ENCODE results near the gene TMPRSS9. TPM values are rescaled to one million over a fixed set of nuclear protein-coding genes. Genes with fewer than 3 reads are reported as not detected.

TMPRSS9 gene
- total RNA-seq, 4 donors from 2014 or later = 0.54 to 2.5 (median 0.85) TPM; not detected in 1

DNA sequence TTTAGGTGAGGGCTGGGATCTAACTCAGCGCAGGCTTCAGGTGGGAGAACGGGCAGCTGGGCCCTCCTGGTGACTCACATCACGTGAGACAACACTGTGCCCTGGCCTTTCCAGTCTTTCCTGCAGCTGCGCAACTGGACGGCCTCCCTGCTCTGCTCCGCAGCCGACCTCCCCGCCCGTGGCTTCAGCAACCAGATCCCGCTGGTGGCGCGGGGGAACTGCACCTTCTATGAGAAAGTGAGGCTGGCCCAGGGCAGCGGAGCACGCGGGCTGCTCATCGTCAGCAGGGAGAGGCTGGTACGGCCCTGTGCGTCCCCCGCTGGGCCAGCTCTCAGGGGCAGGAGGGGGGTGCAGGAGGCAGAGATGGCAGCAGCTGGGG, 22.7 kb upstream of the TMPRSS9 start:
- Histone ChIP-seq H3K4me1 (peaks cover 0 to 22% (median 9%) of the 10 kb centered on the region in 4 donors), H3K27ac (no peak overlapping the region), H3K9me3 (no peaks in the 10 kb centered on the region), H3K4me3 (no peak overlapping the region), H3K36me3 (peaks cover 0 to 56% (median 0%) of the 10 kb centered on the region in 3 donors), H3K27me3 (no peaks in the 10 kb centered on the region)
- no peak for DNase-seq
- TF ChIP-seq POLR2A (IDR thresholded peaks at IDR 0.05) = no peak
- TF ChIP-seq, protein P1, sequence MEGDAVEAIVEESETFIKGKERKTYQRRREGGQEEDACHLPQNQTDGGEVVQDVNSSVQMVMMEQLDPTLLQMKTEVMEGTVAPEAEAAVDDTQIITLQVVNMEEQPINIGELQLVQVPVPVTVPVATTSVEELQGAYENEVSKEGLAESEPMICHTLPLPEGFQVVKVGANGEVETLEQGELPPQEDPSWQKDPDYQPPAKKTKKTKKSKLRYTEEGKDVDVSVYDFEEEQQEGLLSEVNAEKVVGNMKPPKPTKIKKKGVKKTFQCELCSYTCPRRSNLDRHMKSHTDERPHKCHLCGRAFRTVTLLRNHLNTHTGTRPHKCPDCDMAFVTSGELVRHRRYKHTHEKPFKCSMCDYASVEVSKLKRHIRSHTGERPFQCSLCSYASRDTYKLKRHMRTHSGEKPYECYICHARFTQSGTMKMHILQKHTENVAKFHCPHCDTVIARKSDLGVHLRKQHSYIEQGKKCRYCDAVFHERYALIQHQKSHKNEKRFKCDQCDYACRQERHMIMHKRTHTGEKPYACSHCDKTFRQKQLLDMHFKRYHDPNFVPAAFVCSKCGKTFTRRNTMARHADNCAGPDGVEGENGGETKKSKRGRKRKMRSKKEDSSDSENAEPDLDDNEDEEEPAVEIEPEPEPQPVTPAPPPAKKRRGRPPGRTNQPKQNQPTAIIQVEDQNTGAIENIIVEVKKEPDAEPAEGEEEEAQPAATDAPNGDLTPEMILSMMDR (IDR thresholded peaks at IDR 0.05) = no peak

DNA sequence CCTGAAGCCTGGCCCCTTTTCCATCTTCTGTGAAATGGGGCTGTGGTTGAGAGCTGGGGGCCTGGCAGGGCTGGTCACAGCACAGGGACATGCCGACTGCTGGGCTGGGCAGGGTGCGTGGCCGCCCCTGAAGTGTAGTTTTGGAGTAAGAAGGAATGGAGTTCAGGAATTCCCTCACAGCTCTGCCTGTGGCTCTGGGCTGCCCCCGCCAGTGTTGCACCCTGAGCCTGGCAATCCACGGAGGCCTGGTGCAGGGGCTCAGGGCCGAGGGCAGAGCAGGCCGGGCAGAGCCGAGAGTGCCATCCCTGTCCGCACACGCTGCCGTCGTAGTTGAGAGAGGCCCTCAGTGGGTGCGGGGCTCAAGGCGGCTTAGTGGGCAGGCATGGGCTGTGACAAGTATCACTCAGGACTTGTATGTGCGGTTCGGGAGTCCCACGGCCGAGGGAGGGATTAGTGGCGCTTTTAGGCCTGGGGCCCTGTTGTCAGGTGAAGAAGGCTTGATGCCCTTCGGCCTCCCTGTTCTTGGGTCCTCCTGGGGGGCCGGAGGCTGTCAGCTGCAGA, 21.9 kb upstream of the TMPRSS9 start:
- Histone ChIP-seq H3K27me3 (no peaks in the 10 kb centered on the region), H3K9me3 (no peaks in the 10 kb centered on the region), H3K4me1 (peaks cover 0 to 16% (median 4%) of the 10 kb centered on the region in 4 donors), H3K27ac (no peak overlapping the region), H3K36me3 (peaks cover 0 to 63% (median 0%) of the 10 kb centered on the region in 3 donors), H3K4me3 (no peak overlapping the region)
- DNase-seq = no peak
- TF ChIP-seq, protein P1 (IDR thresholded peaks at IDR 0.05) = no peak
- no peak for TF ChIP-seq POLR2A (IDR thresholded peaks at IDR 0.05)

DNA sequence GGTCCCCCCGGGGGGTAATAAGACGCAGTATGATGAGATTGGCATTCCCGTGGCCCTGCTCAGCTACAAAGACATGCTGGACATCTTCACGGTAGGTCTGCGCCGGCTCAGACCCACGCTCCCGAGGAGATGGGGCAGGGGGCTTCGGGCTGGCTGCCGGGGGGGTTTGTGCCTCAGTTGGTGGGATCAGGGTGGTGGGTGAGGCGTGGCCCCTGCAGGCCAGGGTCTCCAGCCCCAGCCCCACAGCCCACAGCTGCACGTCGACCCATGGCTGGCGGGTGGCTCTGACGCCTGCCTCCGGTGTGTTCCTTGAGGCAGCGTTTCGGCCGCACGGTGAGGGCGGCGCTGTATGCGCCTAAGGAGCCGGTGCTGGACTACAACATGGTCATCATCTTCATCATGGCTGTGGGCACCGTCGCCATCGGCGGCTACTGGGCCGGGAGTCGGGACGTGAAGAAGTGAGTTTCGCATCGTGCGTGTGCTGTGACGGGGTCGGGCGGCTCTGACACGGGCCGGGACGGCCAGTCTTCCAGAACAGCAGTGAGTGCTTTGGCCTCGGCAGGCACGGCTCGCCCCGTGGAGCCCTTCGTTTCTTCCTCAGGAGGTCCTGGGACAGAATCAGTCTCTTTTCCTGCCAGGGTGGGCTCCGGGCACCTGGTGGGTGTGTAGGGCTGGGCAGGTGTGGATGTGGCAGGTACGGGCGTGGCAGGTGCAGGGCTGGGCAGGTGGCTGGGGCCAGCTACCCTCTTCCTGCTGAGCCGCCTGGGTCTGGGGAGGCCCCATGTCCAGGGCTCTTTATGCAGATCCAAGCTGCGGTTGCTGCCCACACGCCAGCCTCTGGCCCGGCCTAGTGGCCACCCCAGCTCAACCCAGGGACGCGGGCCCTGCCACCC, 21.1 kb upstream of the TMPRSS9 start:
- no peaks in the 10 kb centered on the region for H3K27me3 ChIP-seq
- no peak overlapping the region for H3K4me3 ChIP-seq
- H3K36me3 ChIP-seq = peaks cover 0 to 63% (median 0%) of the 10 kb centered on the region in 3 donors
- H3K9me3 ChIP-seq = no peaks in the 10 kb centered on the region
- TF ChIP-seq POLR2A (IDR thresholded peaks at IDR 0.05) = no peak
- TF ChIP-seq, protein P1 (IDR thresholded peaks at IDR 0.05) = no peak
- DNase-seq = no peak
- H3K4me1 ChIP-seq = peaks cover 0 to 8% (median under 1%) of the 10 kb centered on the region in 4 donors
- H3K27ac ChIP-seq = no peak overlapping the region

DNA sequence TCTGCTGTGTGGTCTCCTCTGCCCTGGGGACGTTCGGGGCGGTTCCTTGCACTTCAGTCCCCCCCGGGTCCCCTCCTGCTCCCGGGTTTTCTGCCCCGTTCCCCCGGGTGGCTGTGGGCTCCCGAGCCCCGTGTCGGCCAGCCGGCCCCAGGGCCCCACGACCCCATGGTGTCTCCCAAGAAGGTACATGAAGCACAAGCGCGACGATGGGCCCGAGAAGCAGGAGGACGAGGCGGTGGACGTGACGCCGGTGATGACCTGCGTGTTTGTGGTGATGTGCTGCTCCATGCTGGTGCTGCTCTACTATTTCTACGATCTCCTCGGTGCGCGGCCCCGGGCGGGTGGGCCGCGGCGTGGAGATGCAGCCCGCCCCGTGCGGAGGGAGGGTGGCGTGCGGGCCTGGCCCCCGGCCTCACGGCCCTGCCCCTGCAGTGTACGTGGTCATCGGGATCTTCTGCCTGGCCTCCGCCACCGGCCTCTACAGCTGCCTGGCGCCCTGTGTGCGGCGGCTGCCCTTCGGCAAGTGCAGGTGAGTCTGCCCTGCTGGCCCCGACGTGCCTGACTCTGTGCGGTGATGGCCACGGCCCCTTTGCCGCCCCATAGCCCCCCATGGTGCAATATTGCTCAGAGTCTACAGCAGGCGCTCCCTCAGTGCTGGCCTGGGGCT, 20.3 kb upstream of the TMPRSS9 start:
- no peak for TF ChIP-seq POLR2A (IDR thresholded peaks at IDR 0.05)
- TF ChIP-seq, protein P1 (IDR thresholded peaks at IDR 0.05) = no peak
- Histone ChIP-seq H3K9me3 (no peaks in the 10 kb centered on the region), H3K4me1 (no peaks in the 10 kb centered on the region), H3K27me3 (no peaks in the 10 kb centered on the region), H3K4me3 (no peak overlapping the region), H3K36me3 (peaks cover 0 to 64% (median 0%) of the 10 kb centered on the region in 3 donors), H3K27ac (no peak overlapping the region)
- DNase-seq = no peak

DNA sequence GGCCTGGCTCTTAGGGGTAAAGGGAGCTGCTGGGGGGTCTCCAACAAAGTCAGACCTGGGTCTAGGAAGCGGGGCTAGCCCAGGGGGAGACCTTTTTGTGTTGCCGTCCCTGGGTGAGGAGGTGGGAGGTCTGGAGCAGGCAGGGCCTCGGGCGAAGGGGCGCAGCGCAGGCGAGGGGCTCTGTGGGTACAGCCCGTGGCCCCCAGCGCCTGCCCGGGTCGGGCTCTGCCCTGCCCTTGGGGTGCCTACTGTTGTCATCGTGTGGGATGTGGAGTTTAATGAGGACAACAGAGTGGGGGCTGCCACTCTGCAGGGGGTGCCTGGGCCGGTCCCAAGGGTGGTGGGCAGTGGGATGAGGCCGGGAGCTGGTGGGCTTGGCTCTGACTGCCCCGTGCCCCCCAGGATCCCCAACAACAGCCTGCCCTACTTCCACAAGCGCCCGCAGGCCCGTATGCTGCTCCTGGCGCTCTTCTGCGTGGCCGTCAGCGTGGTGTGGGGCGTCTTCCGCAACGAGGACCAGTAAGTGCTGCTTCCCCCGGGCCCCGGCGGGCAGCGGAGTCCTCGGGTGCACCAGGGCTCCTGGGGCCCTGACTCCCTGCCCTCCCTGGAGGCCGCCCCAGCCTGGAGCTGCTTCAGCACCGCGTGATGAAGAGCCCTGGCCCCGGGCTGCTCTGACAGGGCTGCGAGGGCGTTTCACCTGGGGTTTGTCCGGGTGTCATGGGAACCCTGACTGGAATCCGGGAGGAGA, 19.4 kb upstream of the TMPRSS9 start:
- TF ChIP-seq, protein P1 (IDR thresholded peaks at IDR 0.05) = no peak
- TF ChIP-seq POLR2A (IDR thresholded peaks at IDR 0.05) = no peak
- H3K4me3 ChIP-seq = no peak overlapping the region
- DNase-seq = no peak
- H3K36me3 ChIP-seq = peaks cover 0 to 68% (median 0%) of the 10 kb centered on the region in 3 donors
- no peak overlapping the region for H3K27ac ChIP-seq
- H3K9me3 ChIP-seq = no peaks in the 10 kb centered on the region
- H3K4me1 ChIP-seq = peaks cover 0 to 7% (median 0%) of the 10 kb centered on the region in 4 donors
- H3K27me3 ChIP-seq = no peaks in the 10 kb centered on the region

Measured in Peyer's patch (tissue), 4 donors.